A673 (cell line): ENCODE results near the gene SIT1.

Experiments used
- EZH2 ChIP-seq: fragments of 200-600 bp; sonication (generic); IDR thresholded peaks from 2 replicates; pipeline ENCODE4 v1.6.1; 2017; ENCODE audit warnings: borderline replicate concordance, low read depth, mild to moderate bottlenecking, mixed read lengths, antibody characterized with exemption, low read length; ENCODE audit not compliant: poor library complexity, severe bottlenecking
- TF ChIP-seq, protein P1 (sequence below): fragments of 300-800, 200-600 bp; sonication (generic); conservative IDR thresholded peaks from 2 replicates; pipeline ENCODE4 v1.5.1; 2017; ENCODE audit warnings: low read depth, mild to moderate bottlenecking, antibody characterized with exemption, low read length, moderate library complexity, mixed read lengths

- TF ChIP-seq, protein P1, sequence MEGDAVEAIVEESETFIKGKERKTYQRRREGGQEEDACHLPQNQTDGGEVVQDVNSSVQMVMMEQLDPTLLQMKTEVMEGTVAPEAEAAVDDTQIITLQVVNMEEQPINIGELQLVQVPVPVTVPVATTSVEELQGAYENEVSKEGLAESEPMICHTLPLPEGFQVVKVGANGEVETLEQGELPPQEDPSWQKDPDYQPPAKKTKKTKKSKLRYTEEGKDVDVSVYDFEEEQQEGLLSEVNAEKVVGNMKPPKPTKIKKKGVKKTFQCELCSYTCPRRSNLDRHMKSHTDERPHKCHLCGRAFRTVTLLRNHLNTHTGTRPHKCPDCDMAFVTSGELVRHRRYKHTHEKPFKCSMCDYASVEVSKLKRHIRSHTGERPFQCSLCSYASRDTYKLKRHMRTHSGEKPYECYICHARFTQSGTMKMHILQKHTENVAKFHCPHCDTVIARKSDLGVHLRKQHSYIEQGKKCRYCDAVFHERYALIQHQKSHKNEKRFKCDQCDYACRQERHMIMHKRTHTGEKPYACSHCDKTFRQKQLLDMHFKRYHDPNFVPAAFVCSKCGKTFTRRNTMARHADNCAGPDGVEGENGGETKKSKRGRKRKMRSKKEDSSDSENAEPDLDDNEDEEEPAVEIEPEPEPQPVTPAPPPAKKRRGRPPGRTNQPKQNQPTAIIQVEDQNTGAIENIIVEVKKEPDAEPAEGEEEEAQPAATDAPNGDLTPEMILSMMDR, result no peak
- no peak for TF ChIP-seq EZH2
Observed at GRCh38 chr9:35683323-35683722, 32.6 kb upstream of the SIT1 start.
